ENCODE results near the gene TSPAN17. TPM values are rescaled to one million over a fixed set of nuclear protein-coding genes. Genes with fewer than 3 reads are reported as not detected.

Gene TSPAN17
- total RNA-seq: 36.4 and 43.9 TPM in 2 replicates

GRCh38 chr5:176647030-176647842 lies at the start of gene TSPAN17:
TSS of gene TSPAN17 (plus strand) at chr5:176647484. CDS start at chr5:176647616, 132 bp downstream.

GRCh38 chr5:176609724-176610434 lies 37.4 kb upstream of the TSPAN17 start, which contains the start of gene GPRIN1:
TSS of gene GPRIN1 (minus strand) at chr5:176610156. CDS start at chr5:176599834, 10,322 bp downstream.

GRCh38 chr5:176629853-176630680 lies 17.2 kb upstream of the TSPAN17 start, which contains the start of the genes EIF4E1B and SNCB:
TSS of gene EIF4E1B (plus strand) at chr5:176630675. CDS start at chr5:176642788, 12,113 bp downstream.
TSS of gene SNCB (minus strand) at chr5:176630534. CDS start at chr5:176629654, 880 bp downstream.

Small RNAs within 50 kb of the gene (small RNA-seq; reads per million reads assigned to genes)
- gene MIR4281: not detected

Other genes starting within 250 kb of the TSPAN17 start
- gene CLTB, start 230.9 kb upstream of the TSPAN17 start, total RNA-seq: 93.0 and 116 TPM in 2 replicates
- gene FAF2, start 199.1 kb upstream of the TSPAN17 start, total RNA-seq: 49.3 and 56.4 TPM in 2 replicates
- 9.6 and 12.3 TPM in 2 replicates for gene RNF44, start 110.1 kb upstream of the TSPAN17 start, total RNA-seq
- gene CDHR2, start 98.1 kb upstream of the TSPAN17 start, total RNA-seq: not detected in 2 replicates
- 7.2 and 7.7 TPM in 2 replicates for gene GPRIN1, start 37.3 kb upstream of the TSPAN17 start, total RNA-seq
- gene SNCB, start 16.9 kb upstream of the TSPAN17 start, total RNA-seq: 0.27 TPM in 1 of 2 replicates, not detected in the other
- gene EIF4E1B, start 16.8 kb upstream of the TSPAN17 start, total RNA-seq: not detected in 2 replicates
- gene UNC5A, start 163.1 kb downstream of the TSPAN17 start, total RNA-seq: 0.22 and 0.66 TPM in 2 replicates

All from thoracic aorta endothelial cell (primary cell).